Measurements from ENCODE around the gene CALU.

- TF ChIP-seq CTCF (IDR thresholded peaks at IDR 0.05) (no peak), EZH2 (IDR thresholded peaks at IDR 0.05; ENCODE audit: borderline replicate concordance, insufficient read depth, low read depth, low read length, poor library complexity, severe bottlenecking) (no peak)
Observed at GRCh38 chr7:128710481-128710880, 28.7 kb upstream of the CALU start.

All from B cell (primary cell).